HepG2 (cell line): ENCODE data around the gene MALT1. TPM values are rescaled to one million over a fixed set of nuclear protein-coding genes. Genes with fewer than 3 reads are reported as not detected.
A peak's percentile ranks its signal among the peaks of the same experiment; 100 is the strongest.

ENCODE experiments used
- ARNT2 ChIP-seq: sonication (generic); formaldehyde crosslinking; IDR thresholded peaks from 2 replicates; pipeline ENCODE4 v1.8.0; 2022; ENCODE audit warnings: mild to moderate bottlenecking, low read depth, missing genetic modification reagents, moderate library complexity
- GATAD2A ChIP-seq: IDR thresholded peaks from 2 replicates; pipeline ENCODE4 v1.6.1; 2016
- HNF4G ChIP-seq, 2 experiments: sonication (generic) in 1 of 2; formaldehyde crosslinking in 1 of 2; IDR thresholded peaks; 2 replicates each; pipeline versions ENCODE4 v1.4.0 to v1.6.1; 2011 to 2020; ENCODE audit warnings: borderline replicate concordance in 2 of 2, low read depth in 2 of 2, mild to moderate bottlenecking in 2 of 2, low read length in 1 of 2, missing genetic modification reagents in 1 of 2, moderate library complexity in 1 of 2
- HNRNPLL ChIP-seq: fragments of 200-400 bp; formaldehyde crosslinking; IDR thresholded peaks from 2 replicates; pipeline ENCODE4 v1.6.1; 2017; ENCODE audit warnings: mild to moderate bottlenecking, low read depth, low read length; ENCODE audit not compliant: poor library complexity, severe bottlenecking
- IRF2 ChIP-seq: IDR thresholded peaks from 2 replicates; pipeline ENCODE4 v1.6.1; 2018; ENCODE audit warnings: missing genetic modification reagents, missing compliant biosample characterization
- MAZ ChIP-seq, 2 experiments: sonication (generic) in 1 of 2; formaldehyde crosslinking in 1 of 2; IDR thresholded peaks; 2 replicates each; pipeline versions ENCODE4 v1.5.0 to v1.6.1; 2012 to 2020; ENCODE audit warnings: low read depth in 2 of 2, mild to moderate bottlenecking in 2 of 2, borderline replicate concordance in 1 of 2, improper control_type of control experiment in 1 of 2, low read length in 1 of 2, missing genetic modification reagents in 1 of 2, moderate library complexity in 1 of 2
- NR2F6 ChIP-seq, 2 experiments: IDR thresholded peaks; 2 replicates each; pipeline ENCODE4 v1.6.1; 2016; ENCODE audit warnings: antibody characterized with exemption in 1 of 2, mild to moderate bottlenecking in 1 of 2
- RAD21 ChIP-seq: fragments of 450-650 bp; formaldehyde crosslinking; IDR thresholded peaks from 2 replicates; pipeline ENCODE4 v1.5.0; 2020; ENCODE audit warnings: mild to moderate bottlenecking
- RFXAP ChIP-seq: sonication (generic); formaldehyde crosslinking; IDR thresholded peaks from 2 replicates; pipeline ENCODE4 v1.4.0; 2020; ENCODE audit warnings: missing genetic modification reagents, borderline replicate concordance
- RXRA ChIP-seq: sonication (generic); formaldehyde crosslinking; IDR thresholded peaks from 2 replicates; pipeline ENCODE4 v1.5.1; 2020; ENCODE audit warnings: missing genetic modification reagents
- XRCC5 ChIP-seq: fragments of 200-400 bp; formaldehyde crosslinking; optimal IDR thresholded peaks from 2 replicates; pipeline ENCODE3; 2017; ENCODE audit warnings: mild to moderate bottlenecking, low read length
- ZBTB7B ChIP-seq: sonication (generic); formaldehyde crosslinking; IDR thresholded peaks from 2 replicates; pipeline ENCODE4 v1.4.0; 2020; ENCODE audit warnings: missing genetic modification reagents
- ZNF20 ChIP-seq: sonication (generic); formaldehyde crosslinking; IDR thresholded peaks from 2 replicates; pipeline ENCODE4 v1.4.0; 2020; ENCODE audit warnings: mild to moderate bottlenecking, moderate library complexity, missing genetic modification reagents
- ZNF274 ChIP-seq: sonication (generic); formaldehyde crosslinking; IDR thresholded peaks from 2 replicates; pipeline ENCODE4 v1.5.1; 2020; ENCODE audit warnings: mild to moderate bottlenecking, missing genetic modification reagents
- ZNF331 ChIP-seq: sonication (generic); formaldehyde crosslinking; IDR thresholded peaks from 2 replicates; pipeline ENCODE4 v1.4.0; 2020; ENCODE audit warnings: missing genetic modification reagents
- ZNF768 ChIP-seq: sonication (generic); formaldehyde crosslinking; IDR thresholded peaks from 2 replicates; pipeline ENCODE4 v1.4.0; 2020; ENCODE audit warnings: missing genetic modification reagents
- ZNF781 ChIP-seq: sonication (generic); formaldehyde crosslinking; IDR thresholded peaks from 2 replicates; pipeline ENCODE4 v1.5.1; 2020; ENCODE audit warnings: borderline replicate concordance, mild to moderate bottlenecking, missing genetic modification reagents; ENCODE audit errors: not compliant biosample characterization
- ZSCAN20 ChIP-seq: sonication (generic); formaldehyde crosslinking; IDR thresholded peaks from 2 replicates; pipeline ENCODE4 v1.4.0; 2020; ENCODE audit warnings: missing genetic modification reagents, mild to moderate bottlenecking, borderline replicate concordance
- polyA plus RNA-seq, 8 experiments: library from polyadenylated mRNA; depleted of rRNA in 3 of 8; stranded (reverse) in 7 of 8; unstranded in 1 of 8; fragments of >200 nt; fragmentation: Illumina TruSeq in 4 of 8; extraction: Trizol in 4 of 8; gene quantifications; 2 replicates each; pipeline versions ENCODE4 v1.2.1 to v1.2.3, GENCODE V29; 2011 to 2016; ENCODE audit warnings: low read depth in 4 of 8, missing spikeins in 1 of 8, mixed read lengths in 1 of 8; ENCODE audit not compliant: insufficient read depth in 1 of 8
- total RNA-seq, 5 experiments: library from RNA; depleted of rRNA; stranded (reverse); fragments of >200 nt; fragmentation: Illumina TruSeq; extraction: Trizol; gene quantifications; 2 replicates each; pipeline ENCODE4 v1.2.3, GENCODE V29; 2016; ENCODE audit warnings: low read depth in 1 of 5
- TF ChIP-seq, protein P1 (sequence below): sonication (generic); formaldehyde crosslinking; IDR thresholded peaks from 2 replicates; pipeline ENCODE4 v1.4.0; 2020; ENCODE audit warnings: mild to moderate bottlenecking, missing genetic modification reagents
- TF ChIP-seq, protein P2 (sequence below): sonication (generic); formaldehyde crosslinking; IDR thresholded peaks from 2 replicates; pipeline ENCODE4 v1.5.0; 2020; ENCODE audit warnings: mild to moderate bottlenecking, missing genetic modification reagents, moderate library complexity
- TF ChIP-seq, protein P3 (sequence below), 2 experiments: sonication (generic) in 1 of 2; formaldehyde crosslinking in 1 of 2; IDR thresholded peaks; 2 replicates each; pipeline versions ENCODE4 v1.4.0 to v1.6.1; 2018 to 2020; ENCODE audit warnings: missing genetic modification reagents in 2 of 2, borderline replicate concordance in 1 of 2, low read depth in 1 of 2, mild to moderate bottlenecking in 1 of 2, missing biosample characterization in 1 of 2

The MALT1 gene
- total and polyA plus RNA-seq, 2 of the 13 experiments (the other 11 are each of a cell fraction or from before 2014, with no cell fraction given): 43.9 to 89.0 TPM

DNA sequence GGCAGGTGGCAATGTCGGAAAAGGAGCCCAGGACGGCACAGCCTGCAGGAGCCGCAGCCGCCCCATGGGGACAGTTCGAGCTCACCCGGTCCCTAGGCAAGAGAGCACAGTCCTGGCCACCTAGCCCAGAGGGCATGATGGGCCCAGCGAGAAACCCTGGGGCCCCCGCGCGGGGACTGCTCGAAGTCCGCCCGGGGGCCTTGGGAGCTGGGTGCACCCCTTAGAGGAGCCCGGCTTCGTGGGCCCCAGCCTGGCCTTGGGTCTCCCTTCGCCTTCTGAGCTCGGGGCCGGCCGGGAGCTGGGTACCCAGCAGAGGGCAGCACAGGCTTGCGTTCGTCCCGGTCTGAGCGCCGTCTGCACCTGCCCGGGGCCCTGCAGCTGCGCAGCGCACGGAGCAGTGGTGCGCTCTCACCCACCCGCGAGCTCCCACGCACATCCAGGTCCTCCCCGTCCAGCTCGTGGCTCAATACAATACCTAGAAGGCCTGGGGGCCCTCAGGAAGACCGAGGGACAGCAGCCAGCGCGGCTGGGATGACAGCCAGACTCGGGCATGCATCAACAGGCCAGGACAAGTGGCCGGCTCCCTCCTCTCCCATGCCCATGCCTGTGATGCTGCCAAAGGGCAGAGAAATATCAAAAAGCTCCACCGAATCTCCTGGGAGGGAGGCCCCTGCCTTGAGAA lies 97.2 kb downstream of the MALT1 start (continued):
- TF ChIP-seq, protein P1, sequence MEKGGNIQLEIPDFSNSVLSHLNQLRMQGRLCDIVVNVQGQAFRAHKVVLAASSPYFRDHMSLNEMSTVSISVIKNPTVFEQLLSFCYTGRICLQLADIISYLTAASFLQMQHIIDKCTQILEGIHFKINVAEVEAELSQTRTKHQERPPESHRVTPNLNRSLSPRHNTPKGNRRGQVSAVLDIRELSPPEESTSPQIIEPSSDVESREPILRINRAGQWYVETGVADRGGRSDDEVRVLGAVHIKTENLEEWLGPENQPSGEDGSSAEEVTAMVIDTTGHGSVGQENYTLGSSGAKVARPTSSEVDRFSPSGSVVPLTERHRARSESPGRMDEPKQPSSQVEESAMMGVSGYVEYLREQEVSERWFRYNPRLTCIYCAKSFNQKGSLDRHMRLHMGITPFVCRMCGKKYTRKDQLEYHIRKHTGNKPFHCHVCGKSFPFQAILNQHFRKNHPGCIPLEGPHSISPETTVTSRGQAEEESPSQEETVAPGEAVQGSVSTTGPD (CRISPR knock-in tag): no peak
- TF ChIP-seq RXRA (CRISPR knock-in tag): peak; percentile 46; the same call in 1 of the 2 replicates
- no peak for TF ChIP-seq ZNF331 (CRISPR knock-in tag)
- no peak for TF ChIP-seq MAZ (IDR thresholded peaks at IDR 0.05; ENCODE audit: borderline replicate concordance, low read depth, low read length)
- TF ChIP-seq MAZ (CRISPR knock-in tag; IDR thresholded peaks at IDR 0.05; ENCODE audit: low read depth): peak; percentile 16; the same call in 1 of the 2 replicates
- peak; percentile 45 for TF ChIP-seq ZBTB7B (CRISPR knock-in tag)
- TF ChIP-seq IRF2: peak; percentile 52; the same call in 1 of the 2 replicates
- TF ChIP-seq GATAD2A (CRISPR knock-in tag): peak; percentile 32; the same call in 1 of the 2 replicates
- TF ChIP-seq XRCC5: peak; percentile 83
- no peak for TF ChIP-seq ZNF20
- TF ChIP-seq ARNT2 (CRISPR knock-in tag): 0 out of 2 replicates have a peak, but pooled peaks have one; percentile 54
- no peak for TF ChIP-seq NR2F6 (IDR thresholded peaks at IDR 0.05)
- TF ChIP-seq NR2F6 (CRISPR knock-in tag; IDR thresholded peaks at IDR 0.05): peak; percentile 8; the same call in 1 of the 2 replicates
- peak; percentile 86 for TF ChIP-seq RAD21 (CRISPR knock-in tag)
- peak; percentile 28 for TF ChIP-seq ZNF781 (CRISPR knock-in tag)
- TF ChIP-seq, protein P2, sequence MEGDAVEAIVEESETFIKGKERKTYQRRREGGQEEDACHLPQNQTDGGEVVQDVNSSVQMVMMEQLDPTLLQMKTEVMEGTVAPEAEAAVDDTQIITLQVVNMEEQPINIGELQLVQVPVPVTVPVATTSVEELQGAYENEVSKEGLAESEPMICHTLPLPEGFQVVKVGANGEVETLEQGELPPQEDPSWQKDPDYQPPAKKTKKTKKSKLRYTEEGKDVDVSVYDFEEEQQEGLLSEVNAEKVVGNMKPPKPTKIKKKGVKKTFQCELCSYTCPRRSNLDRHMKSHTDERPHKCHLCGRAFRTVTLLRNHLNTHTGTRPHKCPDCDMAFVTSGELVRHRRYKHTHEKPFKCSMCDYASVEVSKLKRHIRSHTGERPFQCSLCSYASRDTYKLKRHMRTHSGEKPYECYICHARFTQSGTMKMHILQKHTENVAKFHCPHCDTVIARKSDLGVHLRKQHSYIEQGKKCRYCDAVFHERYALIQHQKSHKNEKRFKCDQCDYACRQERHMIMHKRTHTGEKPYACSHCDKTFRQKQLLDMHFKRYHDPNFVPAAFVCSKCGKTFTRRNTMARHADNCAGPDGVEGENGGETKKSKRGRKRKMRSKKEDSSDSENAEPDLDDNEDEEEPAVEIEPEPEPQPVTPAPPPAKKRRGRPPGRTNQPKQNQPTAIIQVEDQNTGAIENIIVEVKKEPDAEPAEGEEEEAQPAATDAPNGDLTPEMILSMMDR: peak; percentile 97
- peak; percentile 77; the same call in 1 of the 2 replicates for TF ChIP-seq ZSCAN20 (CRISPR knock-in tag)
- TF ChIP-seq HNF4G (IDR thresholded peaks at IDR 0.05; ENCODE audit: borderline replicate concordance, low read depth, low read length): 0 out of 2 replicates have a peak, but pooled peaks have one; percentile 15
- no peak for TF ChIP-seq HNF4G (CRISPR knock-in tag; IDR thresholded peaks at IDR 0.05; ENCODE audit: borderline replicate concordance, low read depth)
- peak; percentile 74; the same call in 1 of the 2 replicates for TF ChIP-seq ZNF274 (CRISPR knock-in tag)
- peak; percentile 95 for TF ChIP-seq HNRNPLL
- TF ChIP-seq, protein P3, sequence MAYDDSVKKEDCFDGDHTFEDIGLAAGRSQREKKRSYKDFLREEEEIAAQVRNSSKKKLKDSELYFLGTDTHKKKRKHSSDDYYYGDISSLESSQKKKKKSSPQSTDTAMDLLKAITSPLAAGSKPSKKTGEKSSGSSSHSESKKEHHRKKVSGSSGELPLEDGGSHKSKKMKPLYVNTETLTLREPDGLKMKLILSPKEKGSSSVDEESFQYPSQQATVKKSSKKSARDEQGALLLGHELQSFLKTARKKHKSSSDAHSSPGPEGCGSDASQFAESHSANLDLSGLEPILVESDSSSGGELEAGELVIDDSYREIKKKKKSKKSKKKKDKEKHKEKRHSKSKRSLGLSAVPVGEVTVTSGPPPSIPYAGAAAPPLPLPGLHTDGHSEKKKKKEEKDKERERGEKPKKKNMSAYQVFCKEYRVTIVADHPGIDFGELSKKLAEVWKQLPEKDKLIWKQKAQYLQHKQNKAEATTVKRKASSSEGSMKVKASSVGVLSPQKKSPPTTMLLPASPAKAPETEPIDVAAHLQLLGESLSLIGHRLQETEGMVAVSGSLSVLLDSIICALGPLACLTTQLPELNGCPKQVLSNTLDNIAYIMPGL (CRISPR knock-in tag; IDR thresholded peaks at IDR 0.05; ENCODE audit: borderline replicate concordance in 1 of 2, low read depth in 1 of 2): peak; percentile 77 to 81; a peak in 3 of 4 replicates
- 0 out of 2 replicates have a peak, but pooled peaks have one; percentile 33 for TF ChIP-seq RFXAP (CRISPR knock-in tag)
- TF ChIP-seq ZNF768: peak; percentile 65; the same call in 1 of the 2 replicates
